ENCODE results near the gene MAPRE2. TPM values are rescaled to one million over a fixed set of nuclear protein-coding genes. Genes with fewer than 3 reads are reported as not detected.

The MAPRE2 gene
- total RNA-seq, 2 donors from 2014 or later = 16.1 to 17.2 TPM

GRCh38 chr18:35174093-35174731 lies 133.0 kb downstream of the MAPRE2 start:
- Histone ChIP-seq H3K27ac (no peak overlapping the region), H3K4me3 (no peak overlapping the region), H3K9me3 (no peaks in the 10 kb centered on the region), H3K36me3 (no peaks in the 10 kb centered on the region), H3K27me3 (replicated peaks; ENCODE audit: insufficient read depth) (no peaks in the 10 kb centered on the region), H3K4me1 (replicated peaks) (no peaks in the 10 kb centered on the region)
- DNase-seq (ENCODE audit: low spot score) = no peak
- TF ChIP-seq CTCF (IDR thresholded peaks at IDR 0.05) = no peak
- no peak for TF ChIP-seq POLR2A (IDR thresholded peaks at IDR 0.05)
- no peak for TF ChIP-seq POLR2AphosphoS5 (IDR thresholded peaks at IDR 0.05)
- 38% methylated on average over 5 of the region's 5 CpGs for WGBS
- intact Hi-C loops (cut with DNase I) = no loop called here

- 70% methylated on average over 2 of the region's 2 CpGs for WGBS
- Histone ChIP-seq H3K9me3 (no peaks in the 10 kb centered on the region), H3K27ac (no peak overlapping the region), H3K4me1 (replicated peaks) (no peaks in the 10 kb centered on the region), H3K36me3 (no peaks in the 10 kb centered on the region), H3K4me3 (no peak overlapping the region), H3K27me3 (replicated peaks; ENCODE audit: insufficient read depth) (no peaks in the 10 kb centered on the region)
- intact Hi-C loops (cut with DNase I) = no loop called here
- no peak for TF ChIP-seq POLR2AphosphoS5 (IDR thresholded peaks at IDR 0.05)
- DNase-seq (ENCODE audit: low spot score) = no peak
Measured at GRCh38 chr18:35174745-35175144, 133.5 kb downstream of the MAPRE2 start.

- TF ChIP-seq POLR2A (IDR thresholded peaks at IDR 0.05) (no peak), POLR2AphosphoS5 (IDR thresholded peaks at IDR 0.05) (no peak), CTCF (IDR thresholded peaks at IDR 0.05) (no peak)
- H3K36me3 ChIP-seq = no peaks in the 10 kb centered on the region
- intact Hi-C loops (cut with DNase I) = no loop called here
- WGBS = 92% methylated on average over 3 of the region's 3 CpGs
- H3K4me3 ChIP-seq = no peak overlapping the region
- H3K27ac ChIP-seq = no peak overlapping the region
- no peaks in the 10 kb centered on the region for H3K9me3 ChIP-seq
- H3K4me1 ChIP-seq (replicated peaks) = no peaks in the 10 kb centered on the region
- no peaks in the 10 kb centered on the region for H3K27me3 ChIP-seq (replicated peaks; ENCODE audit: insufficient read depth)
- no peak for DNase-seq (ENCODE audit: low spot score)
Measured at GRCh38 chr18:35176925-35177324, 135.7 kb downstream of the MAPRE2 start.

- Histone ChIP-seq H3K27ac (no peak overlapping the region), H3K27me3 (replicated peaks; ENCODE audit: insufficient read depth) (no peaks in the 10 kb centered on the region), H3K9me3 (no peaks in the 10 kb centered on the region), H3K4me1 (replicated peaks) (no peaks in the 10 kb centered on the region), H3K36me3 (no peaks in the 10 kb centered on the region), H3K4me3 (no peak overlapping the region)
- no peak for TF ChIP-seq CTCF (IDR thresholded peaks at IDR 0.05)
- no peak for TF ChIP-seq POLR2A (IDR thresholded peaks at IDR 0.05)
- no peak for TF ChIP-seq POLR2AphosphoS5 (IDR thresholded peaks at IDR 0.05)
- intact Hi-C loops (cut with DNase I) = no loop called here
- DNase-seq (ENCODE audit: low spot score) = no peak
- WGBS = 51% methylated on average over 3 of the region's 3 CpGs
Measured at GRCh38 chr18:35178260-35178659, 137.0 kb downstream of the MAPRE2 start.

- no peaks in the 10 kb centered on the region for H3K36me3 ChIP-seq
- H3K4me1 ChIP-seq (replicated peaks) = no peaks in the 10 kb centered on the region
- H3K27ac ChIP-seq = no peak overlapping the region
- TF ChIP-seq CTCF (IDR thresholded peaks at IDR 0.05) (no peak), POLR2A (IDR thresholded peaks at IDR 0.05) (no peak), POLR2AphosphoS5 (IDR thresholded peaks at IDR 0.05) (no peak)
- H3K4me3 ChIP-seq = no peak overlapping the region
- intact Hi-C loops (cut with DNase I) = no loop called here
- 78% methylated on average over 4 of the region's 4 CpGs for WGBS
- no peaks in the 10 kb centered on the region for H3K9me3 ChIP-seq
- no peaks in the 10 kb centered on the region for H3K27me3 ChIP-seq (replicated peaks; ENCODE audit: insufficient read depth)
- no peak for DNase-seq (ENCODE audit: low spot score)
Measured at GRCh38 chr18:35179906-35180305, 138.7 kb downstream of the MAPRE2 start.
